GM19043 (cell line): ENCODE measurements around the gene KLK7.
"Not testable (repeated sequence)": the region's sequence is repeated elsewhere in the genome, so short reads cannot be mapped to it uniquely, and the experiment has no call there.

Source experiments
- ATAC-seq: cut with Tn5 transposase; IDR thresholded peaks from one replicate; pipeline ENCODE4 v1.9.1; 2021; ENCODE audit warnings: low read depth; ENCODE audit not compliant: unreplicated experiment

The KLK7 gene

DNA sequence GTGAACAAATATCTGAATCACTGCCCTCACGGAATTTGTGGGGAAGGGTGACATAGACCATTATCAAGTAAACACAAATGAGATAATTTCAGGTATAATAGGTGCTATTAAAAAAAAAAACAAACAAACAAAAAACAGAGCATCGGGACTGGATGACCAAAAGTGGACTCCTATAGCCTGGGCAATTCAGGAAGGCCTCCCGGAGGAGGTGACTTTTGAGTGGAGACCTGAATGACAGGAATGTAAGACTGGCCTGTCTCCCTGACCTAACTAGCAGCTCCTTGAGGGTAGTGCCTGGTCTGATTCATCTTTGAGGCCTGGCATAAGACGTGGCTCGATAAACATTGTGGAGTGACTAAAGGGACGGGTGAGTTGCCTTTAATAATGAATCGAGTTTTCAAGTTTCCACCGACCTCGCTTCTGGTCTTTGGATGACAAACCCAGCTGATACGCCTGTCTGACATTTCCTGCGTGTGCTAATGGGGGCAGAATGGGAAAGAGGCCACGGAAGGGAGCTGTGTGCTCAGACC is 29.0 kb upstream of the KLK7 start:
- no peak for ATAC-seq

GRCh38 chr19:51010066-51010795 is 26.5 kb upstream of the KLK7 start:
- ATAC-seq, result no peak

DNA sequence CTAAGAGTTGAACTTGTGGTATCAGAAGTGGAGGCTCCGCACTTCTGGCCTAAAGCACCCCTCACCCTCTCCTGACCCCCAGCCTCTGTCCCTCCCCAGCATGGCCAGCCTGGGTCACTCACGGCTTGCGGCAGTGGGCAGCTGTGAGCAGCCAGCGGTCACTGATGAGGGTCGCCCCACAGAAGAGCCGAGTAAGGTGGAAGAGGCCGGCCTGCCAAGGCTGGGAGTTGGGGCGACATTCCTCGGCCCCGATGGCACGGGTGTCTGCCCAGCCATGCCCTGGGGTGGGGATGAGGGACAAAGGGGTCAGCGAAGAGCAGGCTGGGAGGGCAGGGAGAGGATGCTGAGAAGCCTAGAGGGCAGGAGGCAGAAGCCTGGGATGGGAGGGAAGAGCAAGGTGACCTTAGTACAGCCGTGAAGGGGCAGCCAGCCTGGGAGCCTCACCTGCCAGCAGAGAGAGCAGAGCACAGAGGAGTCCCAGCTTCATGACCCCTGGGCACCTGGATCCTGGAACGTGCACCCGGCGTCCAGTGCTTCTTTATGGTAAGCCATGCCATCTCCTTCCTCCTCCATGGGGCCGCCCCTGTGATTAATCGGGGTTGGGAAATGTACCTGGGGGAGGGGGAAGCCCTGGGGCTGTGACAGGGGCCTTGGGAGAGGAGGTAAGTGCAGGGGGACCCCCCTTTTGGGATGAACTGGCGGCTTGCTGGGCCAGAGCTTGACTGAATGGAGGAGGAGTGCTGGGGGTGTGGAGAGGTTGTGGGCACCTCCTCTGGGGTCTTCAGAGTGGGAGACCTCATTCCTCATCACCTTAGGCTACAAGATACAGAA is 25.6 kb upstream of the KLK7 start:
- no peak for ATAC-seq

DNA sequence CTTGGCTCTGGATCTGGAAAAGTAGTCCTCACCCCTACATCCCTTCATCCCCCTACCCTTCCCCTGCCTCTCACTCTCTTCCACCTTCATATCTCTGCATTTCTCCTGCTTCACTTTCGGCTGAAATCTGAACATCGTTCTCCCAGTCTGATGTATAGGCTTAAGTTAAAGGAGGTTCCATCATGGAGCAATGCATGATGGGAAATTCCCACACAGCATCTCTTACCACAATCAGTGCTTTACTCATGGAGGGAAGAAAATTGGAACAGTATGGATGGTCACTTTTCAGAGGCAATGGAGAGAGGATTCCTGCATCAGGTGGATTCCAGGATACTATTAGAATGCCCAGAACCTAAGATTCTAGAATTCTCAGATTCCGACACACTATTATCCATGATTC is 23.8 kb upstream of the KLK7 start:
- ATAC-seq, result no peak

GRCh38 chr19:51006406-51006805 is 22.7 kb upstream of the KLK7 start:
- no peak for ATAC-seq

GRCh38 chr19:51005248-51005647 is 21.5 kb upstream of the KLK7 start:
- no peak for ATAC-seq

- ATAC-seq, result no peak
These were observed 19.6 kb upstream of the KLK7 start for GRCh38 chr19:51003316-51003715.

DNA sequence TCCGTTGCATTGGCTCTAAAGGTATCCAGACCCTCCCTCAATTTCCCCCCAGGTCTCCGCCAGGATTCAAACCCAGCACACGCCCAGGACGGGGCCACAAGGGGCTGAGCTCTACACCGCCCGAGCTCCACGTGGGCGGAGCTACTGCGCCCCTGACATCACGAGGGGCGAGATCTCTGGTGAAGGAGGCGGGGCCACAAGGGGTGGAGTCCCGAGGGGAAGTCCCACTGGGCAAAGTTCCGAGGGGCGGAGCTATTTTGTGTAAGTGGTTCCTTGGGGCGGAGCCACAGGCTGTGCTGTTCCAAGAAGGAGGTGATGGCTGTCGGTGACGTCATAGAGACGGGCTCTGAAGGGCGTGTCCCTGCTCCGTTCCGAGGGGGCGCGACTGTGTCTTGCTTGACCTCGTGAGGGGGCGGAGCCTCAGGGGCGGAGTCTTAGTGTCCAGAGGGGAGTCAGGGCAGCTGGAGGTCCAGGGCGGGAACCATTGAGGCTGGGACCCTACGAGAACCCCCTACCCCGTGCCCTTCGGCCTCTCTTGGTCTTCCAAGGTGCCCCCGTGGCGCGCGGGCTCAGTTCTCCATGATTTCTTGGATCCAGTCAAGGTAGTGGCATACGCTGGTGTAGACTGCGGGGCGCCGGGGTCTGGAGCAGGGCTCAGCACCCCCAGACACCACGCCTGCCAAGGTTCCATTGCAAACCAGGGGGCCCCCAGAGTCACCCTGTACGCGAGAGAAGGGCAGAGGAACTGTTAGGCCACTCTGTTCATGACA is 19.0 kb upstream of the KLK7 start:
- ATAC-seq, result no peak

GRCh38 chr19:51002089-51002532 is 18.4 kb upstream of the KLK7 start:
- no peak for ATAC-seq

- no peak for ATAC-seq
These were observed 17.8 kb upstream of the KLK7 start, which contains the start of gene KLK8 for GRCh38 chr19:51001515-51001914. Gene KLK8, minus strand, starts transcription at chr19:51001604. Its CDS starts 437 bp downstream, at chr19:51001167.

DNA sequence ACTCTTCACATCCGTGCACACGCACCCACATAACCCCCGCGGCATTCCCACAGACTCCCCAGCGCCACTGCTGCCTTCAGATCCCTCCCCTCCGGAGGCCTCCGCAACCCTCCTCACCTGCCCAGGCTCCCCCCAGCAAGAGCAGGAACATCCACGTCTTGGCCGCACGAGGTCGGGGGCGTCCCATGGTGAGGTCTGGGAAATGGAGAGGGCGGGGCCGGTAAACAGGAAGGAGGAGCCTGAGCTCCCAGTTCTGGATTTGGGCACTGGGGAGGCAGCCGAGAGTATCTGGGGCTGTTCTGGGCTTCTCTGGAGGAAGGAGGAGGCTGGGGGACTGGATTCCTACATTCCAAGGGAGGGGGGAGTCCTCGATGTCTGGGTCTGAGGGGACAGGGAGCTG is 17.3 kb upstream of the KLK7 start:
- no peak for ATAC-seq

- no peak for ATAC-seq
These were observed 16.7 kb upstream of the KLK7 start for GRCh38 chr19:51000426-51000825.

DNA sequence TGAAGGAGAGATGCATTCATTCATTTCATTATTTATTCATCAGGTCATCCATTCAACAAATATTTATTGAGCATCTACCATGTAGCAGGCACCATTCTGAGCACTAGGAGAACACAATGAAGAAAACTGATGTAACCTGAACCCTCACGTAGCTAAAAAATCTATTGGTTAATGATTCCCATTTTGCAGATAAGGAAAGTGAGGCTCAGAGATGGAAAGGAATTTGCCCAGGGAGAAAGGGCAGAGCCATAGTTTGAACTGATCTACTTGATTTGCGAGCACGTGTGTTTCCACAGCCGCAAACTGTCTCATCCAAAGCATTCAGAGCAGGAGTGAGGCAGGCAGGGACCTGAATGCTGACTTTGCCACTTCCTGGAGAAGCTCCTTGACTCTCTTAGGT is 15.0 kb upstream of the KLK7 start:
- ATAC-seq, result no peak

GRCh38 chr19:50998061-50998460 is 14.3 kb upstream of the KLK7 start:
- ATAC-seq, result no peak

DNA sequence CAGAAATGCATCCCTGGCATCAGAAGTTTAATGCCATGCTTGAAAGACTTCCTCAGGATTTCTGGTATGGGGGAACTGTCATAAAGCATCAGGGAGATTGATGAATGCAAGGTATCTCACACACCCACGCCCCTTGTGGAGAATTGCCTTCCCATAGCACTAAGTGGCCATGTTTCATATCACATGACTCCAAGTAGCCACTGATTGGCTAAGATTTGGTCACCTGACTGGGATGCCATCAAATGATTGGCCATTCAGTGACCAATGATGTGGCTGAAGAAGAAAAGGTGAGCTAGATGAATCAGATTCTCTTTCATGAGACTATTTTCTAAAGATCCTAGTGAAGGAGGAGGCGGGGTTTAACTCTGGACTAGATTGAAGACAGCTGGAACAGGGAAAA is 10.4 kb upstream of the KLK7 start:
- no peak for ATAC-seq

- no peak for ATAC-seq
These were observed 8.9 kb upstream of the KLK7 start for GRCh38 chr19:50992666-50993035.

- ATAC-seq, result not testable (repeated sequence)
These were observed 699 bp upstream of the KLK7 start for GRCh38 chr19:50984416-50984815.

DNA sequence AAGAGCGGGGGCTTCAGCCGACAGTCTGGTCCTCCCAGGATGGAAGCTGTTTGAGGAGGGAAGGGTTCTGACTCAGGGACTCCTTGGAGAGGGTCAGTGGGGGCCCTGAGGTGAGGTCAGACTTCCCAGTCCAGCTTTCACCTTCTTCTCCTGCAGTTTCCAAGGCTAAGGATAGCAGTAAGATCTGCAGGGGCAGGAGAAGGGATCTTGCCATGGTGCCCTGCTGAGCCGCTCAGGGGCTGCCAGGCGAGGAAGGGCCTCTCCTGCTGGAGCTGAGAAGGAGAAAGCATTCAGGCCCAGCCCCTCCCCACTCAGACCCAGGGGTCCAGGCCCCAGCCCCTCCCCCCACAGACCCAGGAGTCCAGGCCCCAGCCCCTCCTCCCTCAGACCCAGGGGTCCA is 1.5 kb downstream of the KLK7 start:
- no peak for ATAC-seq

DNA sequence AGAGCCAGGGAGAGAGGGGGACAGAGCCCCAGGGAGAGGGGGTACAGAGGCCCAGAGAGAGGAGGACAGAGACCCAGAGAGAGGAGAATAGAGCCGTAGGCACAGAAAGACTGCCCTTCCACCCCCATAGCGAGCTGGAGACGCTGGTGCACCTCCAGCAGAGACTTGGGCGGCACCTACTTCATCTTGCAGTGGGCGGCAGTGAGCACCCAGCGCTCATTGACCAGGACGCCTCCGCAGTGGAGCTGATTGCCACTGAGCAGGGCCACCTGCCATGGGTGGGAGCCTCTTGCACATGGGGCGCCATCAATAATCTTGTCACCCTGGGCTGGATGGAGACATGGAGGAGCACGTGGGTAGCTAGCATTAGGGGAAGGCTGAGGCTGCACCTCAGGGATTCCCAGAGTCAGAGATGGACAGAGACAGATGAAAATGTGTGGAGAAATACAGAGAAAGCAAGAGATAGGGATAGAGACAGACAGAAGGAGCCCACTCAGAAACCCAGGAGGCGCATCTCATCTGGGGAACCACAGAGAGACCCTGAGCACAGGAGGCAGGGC is 2.0 kb downstream of the KLK7 start:
- no peak for ATAC-seq

- ATAC-seq, result no peak
These were observed 3.5 kb downstream of the KLK7 start for GRCh38 chr19:50980208-50980607.

GRCh38 chr19:50979758-50980157 is 4.0 kb downstream of the KLK7 start:
- no peak for ATAC-seq
